GM13977 (cell line): ENCODE results near the gene CHD5.

Experiments used
- DNase-seq: peaks from one replicate; pipeline ENCODE4 v3.0.0; 2012; ENCODE audit warnings: low spot score
- in situ Hi-C: fragments of 300-500 bp; cut with MboI; formaldehyde crosslinking; loops from one replicate; pipeline ENCODE4 v1.12.0; 2022; ENCODE audit warnings: low sequenced_read_pairs, low pct_unique_long_range_greater_than_20kb, mixed read lengths, inconsistent platforms; ENCODE audit not compliant: unreplicated experiment
- TF ChIP-seq, protein P1 (sequence below): IDR thresholded peaks from 2 replicates; pipeline ENCODE4 v1.5.1; 2012; ENCODE audit warnings: mild to moderate bottlenecking, control low read depth; ENCODE audit not compliant: insufficient read depth; ENCODE audit errors: extremely low read depth, missing control alignments

CHD5 gene

DNA sequence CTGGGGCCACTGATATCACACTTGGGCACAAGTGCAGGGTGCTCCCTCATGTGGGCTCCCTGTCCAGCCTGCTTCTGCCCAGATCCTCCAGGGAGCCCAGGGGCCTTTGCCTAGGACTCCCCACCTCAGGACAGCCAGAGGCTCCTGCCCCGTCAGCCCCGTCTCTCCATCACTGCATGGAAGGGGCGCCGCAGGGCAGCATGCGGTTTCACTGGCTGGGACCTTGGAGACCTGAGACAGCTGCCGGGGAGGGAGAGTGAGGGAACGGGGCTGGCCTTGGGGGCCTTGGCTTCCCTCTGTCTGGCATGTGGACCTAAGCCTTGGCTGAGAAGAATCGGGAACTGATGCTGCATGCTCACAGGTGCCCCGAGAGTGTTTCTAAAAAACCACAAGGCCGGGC is 87.9 kb downstream of the CHD5 start:
- TF ChIP-seq, protein P1, sequence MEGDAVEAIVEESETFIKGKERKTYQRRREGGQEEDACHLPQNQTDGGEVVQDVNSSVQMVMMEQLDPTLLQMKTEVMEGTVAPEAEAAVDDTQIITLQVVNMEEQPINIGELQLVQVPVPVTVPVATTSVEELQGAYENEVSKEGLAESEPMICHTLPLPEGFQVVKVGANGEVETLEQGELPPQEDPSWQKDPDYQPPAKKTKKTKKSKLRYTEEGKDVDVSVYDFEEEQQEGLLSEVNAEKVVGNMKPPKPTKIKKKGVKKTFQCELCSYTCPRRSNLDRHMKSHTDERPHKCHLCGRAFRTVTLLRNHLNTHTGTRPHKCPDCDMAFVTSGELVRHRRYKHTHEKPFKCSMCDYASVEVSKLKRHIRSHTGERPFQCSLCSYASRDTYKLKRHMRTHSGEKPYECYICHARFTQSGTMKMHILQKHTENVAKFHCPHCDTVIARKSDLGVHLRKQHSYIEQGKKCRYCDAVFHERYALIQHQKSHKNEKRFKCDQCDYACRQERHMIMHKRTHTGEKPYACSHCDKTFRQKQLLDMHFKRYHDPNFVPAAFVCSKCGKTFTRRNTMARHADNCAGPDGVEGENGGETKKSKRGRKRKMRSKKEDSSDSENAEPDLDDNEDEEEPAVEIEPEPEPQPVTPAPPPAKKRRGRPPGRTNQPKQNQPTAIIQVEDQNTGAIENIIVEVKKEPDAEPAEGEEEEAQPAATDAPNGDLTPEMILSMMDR: no peak
- in situ Hi-C loops: no loop called here
- DNase-seq: no peak

DNA sequence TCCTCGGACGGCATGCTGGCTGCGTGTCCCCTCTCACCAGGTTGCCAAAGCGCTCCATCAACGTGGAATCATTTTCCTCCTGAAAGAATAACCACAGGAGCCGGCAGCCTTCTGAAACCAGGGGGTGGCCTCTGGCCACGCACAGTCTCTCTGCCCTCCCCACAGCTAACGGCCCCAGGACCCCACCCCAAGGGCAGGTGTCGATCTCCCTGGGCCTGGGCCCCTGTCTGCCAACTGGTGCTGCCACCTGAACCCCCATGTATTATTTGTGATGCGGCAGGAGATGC is 88.4 kb downstream of the CHD5 start:
- TF ChIP-seq, protein P1: no peak
- in situ Hi-C loops: no loop called here
- DNase-seq: no peak

DNA sequence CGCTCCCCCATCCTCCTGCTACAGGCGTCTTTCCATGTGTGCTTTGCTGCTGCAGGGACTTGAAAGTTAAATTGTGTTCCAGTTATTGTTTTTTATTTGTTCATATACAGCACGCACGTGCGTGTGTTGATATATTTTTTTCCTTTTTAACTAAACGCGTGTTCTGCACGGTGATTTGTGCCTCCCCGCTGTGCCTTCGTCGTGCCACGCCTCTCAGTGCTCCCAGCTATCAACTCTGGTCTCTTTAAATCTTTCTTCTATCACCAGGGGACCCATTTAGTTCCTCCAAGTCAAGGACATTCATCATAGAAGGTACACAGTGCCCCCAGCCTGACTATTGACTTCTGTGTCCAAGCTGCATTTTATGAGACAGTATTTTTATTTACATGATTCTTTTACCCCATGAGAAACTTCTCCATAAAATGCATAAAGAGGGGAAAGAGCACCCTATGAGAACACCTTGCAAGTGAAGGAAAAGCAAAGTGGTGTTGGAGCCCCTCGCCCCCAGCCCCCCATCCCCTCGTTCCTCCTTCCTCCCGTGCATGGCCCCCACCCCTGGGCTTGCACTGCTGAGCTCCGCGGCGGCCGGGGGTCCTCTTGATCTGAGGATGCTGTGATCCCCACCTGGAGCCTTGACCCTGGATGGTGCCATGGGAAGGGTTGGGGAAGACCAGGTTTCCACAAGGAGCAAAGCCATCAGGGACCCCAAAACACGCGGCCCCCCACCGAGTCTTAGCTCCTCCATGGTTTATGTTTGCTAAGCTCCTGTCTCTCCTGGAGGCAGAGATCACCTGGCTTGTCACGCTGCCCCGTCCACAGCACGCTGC is 88.9 kb downstream of the CHD5 start:
- no peak for DNase-seq
- in situ Hi-C loops: no loop called here
- TF ChIP-seq, protein P1: no peak

DNA sequence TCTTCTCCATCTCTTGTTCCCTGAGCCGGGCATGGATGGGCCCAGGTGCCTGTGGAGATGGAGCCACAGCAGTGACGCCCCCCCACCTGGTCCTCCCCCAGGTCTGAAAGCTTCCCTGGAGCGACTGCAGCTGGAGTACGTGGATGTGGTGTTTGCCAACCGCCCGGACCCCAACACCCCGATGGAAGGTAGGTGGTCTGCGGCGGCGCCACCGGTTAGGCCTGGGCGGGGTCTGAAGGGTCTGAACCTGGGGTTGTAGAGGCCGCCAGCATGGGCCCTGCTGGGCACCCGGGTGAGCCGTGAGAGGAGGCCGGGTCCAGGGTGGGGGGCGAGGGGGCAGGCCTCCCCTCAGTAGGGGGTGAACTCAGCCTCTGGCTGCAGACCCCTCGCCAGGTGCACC is 89.8 kb downstream of the CHD5 start:
- TF ChIP-seq, protein P1: no peak
- in situ Hi-C loops: no loop called here
- no peak for DNase-seq

DNA sequence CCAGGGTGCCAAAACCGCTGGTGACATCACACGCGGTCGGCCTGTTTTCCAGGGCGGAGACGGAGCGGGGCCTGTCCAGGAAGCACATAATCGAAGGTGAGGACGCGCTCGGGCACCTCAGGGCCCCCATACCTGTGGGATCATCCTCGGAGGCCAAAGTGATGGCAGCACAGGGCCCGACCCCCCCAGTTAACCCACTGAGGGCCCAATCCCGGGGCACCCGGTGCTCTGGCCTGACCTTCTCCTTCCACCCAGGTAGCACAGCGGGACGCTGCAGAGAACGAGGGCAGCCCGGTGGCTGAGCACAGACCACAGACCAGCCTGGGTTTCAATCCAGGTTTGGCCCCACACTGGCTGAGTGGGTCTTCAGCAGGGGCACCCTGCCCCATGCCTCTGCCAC is 91.2 kb downstream of the CHD5 start:
- in situ Hi-C loops: no loop called here
- TF ChIP-seq, protein P1: no peak
- no peak for DNase-seq

DNA sequence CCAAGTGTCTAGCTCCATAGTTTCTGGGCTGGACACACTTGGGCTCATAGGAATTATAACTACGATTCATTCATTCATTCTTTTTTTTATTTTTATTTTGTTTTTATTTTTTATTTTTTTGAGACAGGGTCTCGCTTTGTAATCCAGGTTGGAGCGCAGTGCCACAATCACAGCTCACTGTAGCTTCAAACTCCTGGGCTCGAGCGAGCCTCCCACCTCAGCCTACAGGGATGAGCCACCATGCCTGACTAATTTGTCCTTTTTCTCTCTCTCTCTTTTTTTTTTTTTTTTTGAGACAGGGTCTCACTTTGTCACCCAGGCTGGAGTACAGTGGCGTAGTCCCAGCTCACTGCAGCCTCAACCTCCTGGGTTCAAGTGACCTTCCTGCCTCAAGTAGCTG is 92.2 kb downstream of the CHD5 start:
- in situ Hi-C loops: no loop called here

More for the DNA sequence above, 92.2 kb downstream of the CHD5 start:
- DNase-seq: no peak
- TF ChIP-seq, protein P1: no peak
